Panc1 (cell line): ENCODE measurements around the gene POLR3H.

ENCODE experiments used
- CTCF ChIP-seq: fragments of 450-650 bp; IDR thresholded peaks from 2 replicates; pipeline ENCODE4 v1.5.1; 2017; ENCODE audit warnings: mild to moderate bottlenecking
- POLR2AphosphoS5 ChIP-seq: IDR thresholded peaks from 2 replicates; pipeline ENCODE4 v1.6.1; 2012; ENCODE audit warnings: mild to moderate bottlenecking, low read depth, low read length, moderate library complexity
- SIN3A ChIP-seq: IDR thresholded peaks from 2 replicates; pipeline ENCODE4 v1.6.1; 2012; ENCODE audit warnings: low read depth, mild to moderate bottlenecking, low read length, moderate library complexity, borderline replicate concordance; ENCODE audit not compliant: insufficient read depth
- TF ChIP-seq, protein P1 (sequence below), 2 experiments: IDR thresholded peaks; 2 replicates each; pipeline ENCODE4 v1.6.1; 2011 to 2012; ENCODE audit warnings: low read depth in 2 of 2, control low read depth in 1 of 2, low read length in 1 of 2, mild to moderate bottlenecking in 1 of 2, moderate library complexity in 1 of 2; ENCODE audit not compliant: insufficient read depth in 1 of 2

DNA sequence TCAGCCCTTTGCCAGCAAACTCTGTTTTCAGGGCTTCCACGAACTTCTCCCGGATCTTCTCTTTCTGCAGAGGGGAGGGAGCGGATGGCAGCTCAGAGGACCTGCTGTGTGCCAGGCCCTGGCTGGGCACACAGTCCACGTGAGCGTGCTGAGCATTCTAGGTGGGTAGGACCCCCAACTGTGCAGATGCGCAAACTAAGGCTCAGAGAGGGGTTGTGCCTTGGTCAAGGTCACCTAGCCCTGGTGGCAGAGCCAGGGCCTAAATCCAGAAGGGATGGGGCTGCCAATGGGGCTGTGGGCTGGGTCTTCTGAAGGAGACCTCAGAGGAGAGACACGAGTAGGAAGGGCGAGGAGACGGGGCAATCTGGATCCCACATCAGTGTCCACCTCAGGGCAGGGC is 34.5 kb upstream of the POLR3H start:
- TF ChIP-seq CTCF (no peak), POLR2AphosphoS5 (no peak), SIN3A (no peak)
- TF ChIP-seq, protein P1, sequence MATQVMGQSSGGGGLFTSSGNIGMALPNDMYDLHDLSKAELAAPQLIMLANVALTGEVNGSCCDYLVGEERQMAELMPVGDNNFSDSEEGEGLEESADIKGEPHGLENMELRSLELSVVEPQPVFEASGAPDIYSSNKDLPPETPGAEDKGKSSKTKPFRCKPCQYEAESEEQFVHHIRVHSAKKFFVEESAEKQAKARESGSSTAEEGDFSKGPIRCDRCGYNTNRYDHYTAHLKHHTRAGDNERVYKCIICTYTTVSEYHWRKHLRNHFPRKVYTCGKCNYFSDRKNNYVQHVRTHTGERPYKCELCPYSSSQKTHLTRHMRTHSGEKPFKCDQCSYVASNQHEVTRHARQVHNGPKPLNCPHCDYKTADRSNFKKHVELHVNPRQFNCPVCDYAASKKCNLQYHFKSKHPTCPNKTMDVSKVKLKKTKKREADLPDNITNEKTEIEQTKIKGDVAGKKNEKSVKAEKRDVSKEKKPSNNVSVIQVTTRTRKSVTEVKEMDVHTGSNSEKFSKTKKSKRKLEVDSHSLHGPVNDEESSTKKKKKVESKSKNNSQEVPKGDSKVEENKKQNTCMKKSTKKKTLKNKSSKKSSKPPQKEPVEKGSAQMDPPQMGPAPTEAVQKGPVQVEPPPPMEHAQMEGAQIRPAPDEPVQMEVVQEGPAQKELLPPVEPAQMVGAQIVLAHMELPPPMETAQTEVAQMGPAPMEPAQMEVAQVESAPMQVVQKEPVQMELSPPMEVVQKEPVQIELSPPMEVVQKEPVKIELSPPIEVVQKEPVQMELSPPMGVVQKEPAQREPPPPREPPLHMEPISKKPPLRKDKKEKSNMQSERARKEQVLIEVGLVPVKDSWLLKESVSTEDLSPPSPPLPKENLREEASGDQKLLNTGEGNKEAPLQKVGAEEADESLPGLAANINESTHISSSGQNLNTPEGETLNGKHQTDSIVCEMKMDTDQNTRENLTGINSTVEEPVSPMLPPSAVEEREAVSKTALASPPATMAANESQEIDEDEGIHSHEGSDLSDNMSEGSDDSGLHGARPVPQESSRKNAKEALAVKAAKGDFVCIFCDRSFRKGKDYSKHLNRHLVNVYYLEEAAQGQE (IDR thresholded peaks at IDR 0.05; ENCODE audit: insufficient read depth in 1 of 2, low read depth in 2 of 2, low read length in 1 of 2) = no peak
